Panc1 (cell line): ENCODE measurements around the gene MRPS2. TPM values are rescaled to one million over a fixed set of nuclear protein-coding genes. Genes with fewer than 3 reads are reported as not detected.

Experiments
- ATAC-seq: fragments of 200-7000 bp; cut with Tn5 transposase; 2 replicates; pipeline ENCODE4 v1.9.1; 2020; ENCODE audit warnings: mild to moderate bottlenecking, moderate library complexity
- BruUV-seq: library from RNA; stranded (reverse); fragments of 400-500 nt; replicated peaks from 2 replicates; lab custom pipeline; 2021; lab: Mats Ljungman, UMichigan
- CTCF ChIA-PET: fragments of 300-600 bp; sonication (Branson Sonifier 250); formaldehyde crosslinking; loops from one replicate; lab custom pipeline; 2022; ENCODE audit warnings: antibody characterized with exemption; lab: Charles Lee
- POLR2A ChIA-PET: fragments of 300-600 bp; sonication (Branson Sonifier 250); formaldehyde crosslinking; loops from one replicate; lab custom pipeline; 2022; ENCODE audit warnings: antibody characterized with exemption; lab: Charles Lee
- DNase-seq: peaks from one replicate; pipeline ENCODE4 v3.0.0-alpha.2; 2010; ENCODE audit warnings: low read depth, low spot score
- H3K27ac ChIP-seq: 2 replicates; pipeline ENCODE4 v1.5.1; 2011; ENCODE audit warnings: mild to moderate bottlenecking, low read length, inconsistent platforms
- H3K27me3 ChIP-seq: fragments of 200-500 bp; sonication (Bioruptor generic); 2 replicates; pipeline ENCODE4 v1.6.0; 2014; ENCODE audit warnings: low read length, inconsistent platforms; ENCODE audit not compliant: control insufficient read depth, insufficient read depth
- H3K36me3 ChIP-seq: fragments of 200-500 bp; sonication (Bioruptor generic); 2 replicates; pipeline ENCODE4 v1.5.1; 2014; ENCODE audit warnings: inconsistent platforms, mild to moderate bottlenecking, low read length, moderate library complexity; ENCODE audit not compliant: control insufficient read depth, insufficient read depth
- H3K4me1 ChIP-seq: 2 replicates; pipeline ENCODE4 v1.5.1; 2011; ENCODE audit warnings: inconsistent platforms, mild to moderate bottlenecking, low read length, moderate library complexity; ENCODE audit not compliant: control insufficient read depth, insufficient read depth
- H3K4me3 ChIP-seq, 2 experiments: 2 replicates each; pipeline ENCODE4 v1.5.1; 2011 to 2012; ENCODE audit warnings: low read depth in 2 of 2, low read length in 2 of 2, mild to moderate bottlenecking in 2 of 2, inconsistent platforms in 1 of 2, moderate library complexity in 1 of 2
- H3K9me3 ChIP-seq: fragments of 200-500 bp; sonication (Bioruptor generic); 2 replicates; pipeline ENCODE4 v1.5.1; 2014; ENCODE audit warnings: low read depth, mild to moderate bottlenecking, inconsistent platforms, low read length, moderate library complexity; ENCODE audit not compliant: control insufficient read depth, insufficient read depth
- POLR2AphosphoS5 ChIP-seq: IDR thresholded peaks from 2 replicates; pipeline ENCODE4 v1.6.1; 2012; ENCODE audit warnings: mild to moderate bottlenecking, low read depth, low read length, moderate library complexity
- TCF7L2 ChIP-seq: IDR thresholded peaks from 2 replicates; pipeline ENCODE4 v1.6.1; 2011; ENCODE audit warnings: mild to moderate bottlenecking, low read depth, low read length, inconsistent platforms
- in situ Hi-C: cut with HindIII; loops from 2 replicates; pipeline ENCODE4 v1.10.0; 2016; ENCODE audit warnings: low sequenced_read_pairs, low pct_unique_long_range_greater_than_20kb
- intact Hi-C: fragments of 100-400 bp; cut with micrococcal nuclease; formaldehyde crosslinking; loops from one replicate; pipeline ENCODE4 v1.10.0; 2022; ENCODE audit not compliant: unreplicated experiment
- total RNA-seq: library from RNA; stranded (reverse); gene quantifications from one replicate; pipeline ENCODE4 v1.2.1, GENCODE V29; 2021; ENCODE audit not compliant: unreplicated experiment
- TF ChIP-seq, protein P1 (sequence below): fragments of 450-650 bp; IDR thresholded peaks from 2 replicates; pipeline ENCODE4 v1.5.1; 2017; ENCODE audit warnings: mild to moderate bottlenecking
- TF ChIP-seq, protein P2 (sequence below), 2 experiments: IDR thresholded peaks; 2 replicates each; pipeline ENCODE4 v1.6.1; 2011 to 2012; ENCODE audit warnings: low read depth in 2 of 2, control low read depth in 1 of 2, low read length in 1 of 2, mild to moderate bottlenecking in 1 of 2, moderate library complexity in 1 of 2; ENCODE audit not compliant: insufficient read depth in 1 of 2

MRPS2 gene
- total RNA-seq, 1 experiment from 2014 or later = 33.5 TPM

DNA sequence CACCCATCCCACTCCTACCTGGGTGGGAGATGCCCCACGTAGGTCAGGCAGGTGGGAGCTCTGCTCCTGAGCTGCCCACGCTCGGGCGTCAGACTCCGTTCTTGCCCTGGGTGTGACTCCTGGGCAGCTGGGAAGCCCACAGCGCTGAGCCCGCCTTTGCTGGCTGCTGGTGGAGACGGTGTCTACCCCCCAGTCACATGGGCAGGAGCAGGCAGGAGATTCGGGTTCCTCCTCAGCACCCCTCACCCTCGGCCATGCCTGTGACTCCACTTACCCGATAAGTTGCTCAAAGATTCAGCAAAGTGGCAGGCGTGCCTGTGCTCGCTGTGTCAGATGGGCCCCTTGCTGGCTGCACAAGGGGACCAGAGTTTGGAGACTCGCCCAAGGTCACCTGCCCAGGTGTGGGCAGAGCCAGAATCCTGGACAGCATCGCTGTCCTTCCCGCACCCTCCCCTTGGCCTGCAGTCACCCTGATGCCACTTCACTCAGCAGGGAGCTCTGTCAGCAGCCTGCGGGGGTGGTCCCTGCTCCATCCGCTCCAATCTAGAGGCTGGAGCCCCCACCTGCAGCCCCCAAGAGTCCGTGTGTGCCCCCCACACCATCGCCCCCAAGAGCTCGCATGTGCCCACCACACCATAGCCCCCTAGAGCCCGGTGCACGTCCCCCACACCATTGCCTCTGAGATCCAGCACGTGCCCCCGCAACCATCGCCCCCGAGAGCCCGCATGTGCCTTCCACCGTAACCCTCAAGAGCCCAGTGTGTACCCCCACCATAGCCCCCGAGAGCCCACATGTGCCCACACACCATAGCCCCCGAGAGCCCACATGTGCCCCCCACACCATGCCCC lies 25.0 kb downstream of the MRPS2 start:
- Histone ChIP-seq H3K27me3 (no peaks in the 10 kb centered on the region), H3K4me3 (no peak overlapping the region), H3K36me3 (no peaks in the 10 kb centered on the region), H3K27ac (no peak overlapping the region), H3K4me1 (no peaks in the 10 kb centered on the region), H3K9me3 (no peaks in the 10 kb centered on the region)
- TF ChIP-seq, protein P1, sequence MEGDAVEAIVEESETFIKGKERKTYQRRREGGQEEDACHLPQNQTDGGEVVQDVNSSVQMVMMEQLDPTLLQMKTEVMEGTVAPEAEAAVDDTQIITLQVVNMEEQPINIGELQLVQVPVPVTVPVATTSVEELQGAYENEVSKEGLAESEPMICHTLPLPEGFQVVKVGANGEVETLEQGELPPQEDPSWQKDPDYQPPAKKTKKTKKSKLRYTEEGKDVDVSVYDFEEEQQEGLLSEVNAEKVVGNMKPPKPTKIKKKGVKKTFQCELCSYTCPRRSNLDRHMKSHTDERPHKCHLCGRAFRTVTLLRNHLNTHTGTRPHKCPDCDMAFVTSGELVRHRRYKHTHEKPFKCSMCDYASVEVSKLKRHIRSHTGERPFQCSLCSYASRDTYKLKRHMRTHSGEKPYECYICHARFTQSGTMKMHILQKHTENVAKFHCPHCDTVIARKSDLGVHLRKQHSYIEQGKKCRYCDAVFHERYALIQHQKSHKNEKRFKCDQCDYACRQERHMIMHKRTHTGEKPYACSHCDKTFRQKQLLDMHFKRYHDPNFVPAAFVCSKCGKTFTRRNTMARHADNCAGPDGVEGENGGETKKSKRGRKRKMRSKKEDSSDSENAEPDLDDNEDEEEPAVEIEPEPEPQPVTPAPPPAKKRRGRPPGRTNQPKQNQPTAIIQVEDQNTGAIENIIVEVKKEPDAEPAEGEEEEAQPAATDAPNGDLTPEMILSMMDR = no peak
- TF ChIP-seq, protein P2, sequence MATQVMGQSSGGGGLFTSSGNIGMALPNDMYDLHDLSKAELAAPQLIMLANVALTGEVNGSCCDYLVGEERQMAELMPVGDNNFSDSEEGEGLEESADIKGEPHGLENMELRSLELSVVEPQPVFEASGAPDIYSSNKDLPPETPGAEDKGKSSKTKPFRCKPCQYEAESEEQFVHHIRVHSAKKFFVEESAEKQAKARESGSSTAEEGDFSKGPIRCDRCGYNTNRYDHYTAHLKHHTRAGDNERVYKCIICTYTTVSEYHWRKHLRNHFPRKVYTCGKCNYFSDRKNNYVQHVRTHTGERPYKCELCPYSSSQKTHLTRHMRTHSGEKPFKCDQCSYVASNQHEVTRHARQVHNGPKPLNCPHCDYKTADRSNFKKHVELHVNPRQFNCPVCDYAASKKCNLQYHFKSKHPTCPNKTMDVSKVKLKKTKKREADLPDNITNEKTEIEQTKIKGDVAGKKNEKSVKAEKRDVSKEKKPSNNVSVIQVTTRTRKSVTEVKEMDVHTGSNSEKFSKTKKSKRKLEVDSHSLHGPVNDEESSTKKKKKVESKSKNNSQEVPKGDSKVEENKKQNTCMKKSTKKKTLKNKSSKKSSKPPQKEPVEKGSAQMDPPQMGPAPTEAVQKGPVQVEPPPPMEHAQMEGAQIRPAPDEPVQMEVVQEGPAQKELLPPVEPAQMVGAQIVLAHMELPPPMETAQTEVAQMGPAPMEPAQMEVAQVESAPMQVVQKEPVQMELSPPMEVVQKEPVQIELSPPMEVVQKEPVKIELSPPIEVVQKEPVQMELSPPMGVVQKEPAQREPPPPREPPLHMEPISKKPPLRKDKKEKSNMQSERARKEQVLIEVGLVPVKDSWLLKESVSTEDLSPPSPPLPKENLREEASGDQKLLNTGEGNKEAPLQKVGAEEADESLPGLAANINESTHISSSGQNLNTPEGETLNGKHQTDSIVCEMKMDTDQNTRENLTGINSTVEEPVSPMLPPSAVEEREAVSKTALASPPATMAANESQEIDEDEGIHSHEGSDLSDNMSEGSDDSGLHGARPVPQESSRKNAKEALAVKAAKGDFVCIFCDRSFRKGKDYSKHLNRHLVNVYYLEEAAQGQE (IDR thresholded peaks at IDR 0.05; ENCODE audit: insufficient read depth in 1 of 2, low read depth in 2 of 2, low read length in 1 of 2) = no peak
- TF ChIP-seq TCF7L2 = no peak
- DNase-seq = no peak
- ChIA-PET POLR2A (no interaction called here), CTCF (no interaction called here)
- intact Hi-C loops (no loop called here), in situ Hi-C loops (no loop called here)
- no TSS peak for BruUV-seq
- ATAC-seq = no peak

DNA sequence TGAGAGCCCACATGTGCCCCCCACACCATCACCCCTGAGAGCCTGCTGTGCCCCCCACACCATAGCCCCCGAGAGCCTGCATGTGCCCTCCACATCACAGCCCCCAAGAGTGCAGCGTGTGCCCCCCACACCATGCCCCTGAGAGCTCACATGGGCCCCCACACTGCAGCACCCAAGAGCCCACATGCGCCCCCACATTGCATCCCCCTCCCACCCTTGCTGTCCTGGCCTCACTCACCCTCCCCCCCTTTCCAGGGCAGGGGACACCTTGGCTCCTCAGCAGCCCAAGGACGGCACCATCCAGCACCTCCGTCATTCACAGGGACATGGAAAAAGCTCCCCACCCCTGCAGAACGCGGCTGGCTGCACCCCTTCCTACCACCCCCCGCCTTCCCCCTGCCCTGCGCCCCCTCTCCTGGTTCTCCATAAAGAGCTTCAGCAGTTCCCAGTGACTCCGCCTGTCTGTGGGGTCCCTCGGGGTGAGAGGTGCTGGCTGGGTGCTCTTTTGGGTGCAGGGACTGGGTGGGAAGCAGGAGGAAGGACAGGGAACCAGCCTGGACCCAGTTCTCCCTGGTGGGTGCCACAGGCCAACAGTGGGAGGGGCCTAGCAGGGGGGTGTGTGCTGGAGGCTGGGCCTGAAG lies 25.7 kb downstream of the MRPS2 start:
- no peaks in the 10 kb centered on the region for H3K36me3 ChIP-seq
- no peaks in the 10 kb centered on the region for H3K9me3 ChIP-seq
- ChIA-PET CTCF (interaction anchor here (1.0 kb wide), 1 partner anchor 62 kb away, joined by 3 read pairs; no protein-coding TSS in a partner anchor), POLR2A (no interaction called here)
- TF ChIP-seq POLR2AphosphoS5 (no peak), TCF7L2 (no peak)
- TF ChIP-seq, protein P1 = no peak
- TF ChIP-seq, protein P2 (IDR thresholded peaks at IDR 0.05; ENCODE audit: insufficient read depth in 1 of 2, low read depth in 2 of 2, low read length in 1 of 2) = no peak
- in situ Hi-C loops = no loop called here
- no TSS peak for BruUV-seq
- no peaks in the 10 kb centered on the region for H3K4me1 ChIP-seq
- H3K27me3 ChIP-seq = no peaks in the 10 kb centered on the region
- no peak overlapping the region for H3K27ac ChIP-seq
- DNase-seq (no peak), ATAC-seq (peak; percentile 43)
- intact Hi-C loops = no loop called here
- H3K4me3 ChIP-seq = no peak overlapping the region
